SH-SY5Y (cell line): ENCODE measurements around the gene SPRED2.

ENCODE experiments used
- GATA2 ChIP-seq: IDR thresholded peaks from 2 replicates; pipeline ENCODE4 v1.6.1; 2011; ENCODE audit warnings: mild to moderate bottlenecking, low read depth, low read length
- GATA3 ChIP-seq: IDR thresholded peaks from 2 replicates; pipeline ENCODE4 v1.6.1; 2011; ENCODE audit warnings: low read depth, mild to moderate bottlenecking, low read length, moderate library complexity

- TF ChIP-seq GATA3 (no peak), GATA2 (no peak)
Observed at GRCh38 chr2:65264821-65265670, 167.4 kb downstream of the SPRED2 start.
